Ectodermal cell (in vitro differentiated cells): ENCODE results near the gene BFSP1.

Experiments
- H3K27ac ChIP-seq: 2 replicates; pipeline ENCODE4 v1.7.0; 2013; ENCODE audit warnings: mild to moderate bottlenecking, low read depth, low read length; ENCODE audit not compliant: insufficient read depth, poor library complexity, severe bottlenecking
- H3K27me3 ChIP-seq: 2 replicates; pipeline ENCODE4 v1.7.0; 2013; ENCODE audit warnings: mild to moderate bottlenecking, low read length; ENCODE audit not compliant: insufficient read depth, control insufficient read depth, poor library complexity, severe bottlenecking
- H3K36me3 ChIP-seq: one replicate; pipeline ENCODE4 v1.7.0; 2013; ENCODE audit warnings: low read length; ENCODE audit not compliant: control insufficient read depth, insufficient read depth
- H3K4me1 ChIP-seq: one replicate; pipeline ENCODE4 v1.7.0; 2013; ENCODE audit warnings: low read length; ENCODE audit not compliant: control insufficient read depth, insufficient read depth
- H3K4me3 ChIP-seq: 2 replicates; pipeline ENCODE4 v1.7.0; 2013; ENCODE audit warnings: low read depth, low read length, control low read depth; ENCODE audit not compliant: insufficient read depth
- H3K9me3 ChIP-seq: 2 replicates; pipeline ENCODE4 v1.7.0; 2013; ENCODE audit warnings: mild to moderate bottlenecking, low read length, moderate library complexity; ENCODE audit not compliant: control insufficient read depth
- WGBS, 2 experiments: methylation state at CpG; one replicate each; pipeline ENCODE4 v1.1.7; 2013; ENCODE audit warnings: missing lambda C conversion rate in 2 of 2; 5-methylcytosine and 5-hydroxymethylcytosine counted together

Gene BFSP1

GRCh38 chr20:17469246-17470030 lies 61.7 kb downstream of the BFSP1 start:
- Histone ChIP-seq H3K27me3 (no peaks in the 10 kb centered on the region), H3K9me3 (no peaks in the 10 kb centered on the region), H3K4me3 (no peak overlapping the region), H3K4me1 (no peaks in the 10 kb centered on the region), H3K36me3 (no peaks in the 10 kb centered on the region), H3K27ac (no peak overlapping the region)
- 94 to 99% methylated on average over 7 of the region's 7 CpGs for WGBS, 2 experiments

- no peak overlapping the region for H3K4me3 ChIP-seq
- no peaks in the 10 kb centered on the region for H3K36me3 ChIP-seq
- H3K9me3 ChIP-seq: no peaks in the 10 kb centered on the region
- WGBS, 2 experiments: 93 to 94% methylated on average over 24 of the region's 24 CpGs
- no peak overlapping the region for H3K27ac ChIP-seq
- H3K27me3 ChIP-seq: no peaks in the 10 kb centered on the region
- H3K4me1 ChIP-seq: no peaks in the 10 kb centered on the region
Observed at GRCh38 chr20:17468073-17468840, 62.9 kb downstream of the BFSP1 start.

GRCh38 chr20:17467120-17467655 lies 64.0 kb downstream of the BFSP1 start:
- no peaks in the 10 kb centered on the region for H3K27me3 ChIP-seq
- H3K36me3 ChIP-seq: no peaks in the 10 kb centered on the region
- H3K27ac ChIP-seq: no peak overlapping the region
- H3K4me1 ChIP-seq: no peaks in the 10 kb centered on the region
- H3K4me3 ChIP-seq: no peak overlapping the region
- no peaks in the 10 kb centered on the region for H3K9me3 ChIP-seq
- WGBS, 2 experiments: 94% methylated on average over 4 of the region's 4 CpGs

GRCh38 chr20:17466641-17467040 lies 64.5 kb downstream of the BFSP1 start:
- Histone ChIP-seq H3K27ac (no peak overlapping the region), H3K4me1 (no peaks in the 10 kb centered on the region), H3K4me3 (no peak overlapping the region), H3K27me3 (no peaks in the 10 kb centered on the region), H3K36me3 (no peaks in the 10 kb centered on the region), H3K9me3 (no peaks in the 10 kb centered on the region)
- 89 to 92% methylated on average over 7 of the region's 7 CpGs for WGBS, 2 experiments

- 96% methylated on average over 10 of the region's 10 CpGs for WGBS, 2 experiments
- no peak overlapping the region for H3K27ac ChIP-seq
- no peaks in the 10 kb centered on the region for H3K27me3 ChIP-seq
- no peaks in the 10 kb centered on the region for H3K9me3 ChIP-seq
- no peak overlapping the region for H3K4me3 ChIP-seq
- no peaks in the 10 kb centered on the region for H3K36me3 ChIP-seq
- H3K4me1 ChIP-seq: no peaks in the 10 kb centered on the region
Observed at GRCh38 chr20:17465236-17465635, 65.9 kb downstream of the BFSP1 start.

GRCh38 chr20:17463711-17464110 lies 67.5 kb downstream of the BFSP1 start:
- Histone ChIP-seq H3K4me1 (no peaks in the 10 kb centered on the region), H3K27ac (no peak overlapping the region), H3K27me3 (no peaks in the 10 kb centered on the region), H3K9me3 (no peaks in the 10 kb centered on the region), H3K4me3 (no peak overlapping the region), H3K36me3 (no peaks in the 10 kb centered on the region)
- WGBS, 2 experiments: 75 to 88% methylated on average over 1 of the region's 1 CpG

GRCh38 chr20:17461941-17462340 lies 69.2 kb downstream of the BFSP1 start:
- 89 to 94% methylated on average over 3 of the region's 3 CpGs for WGBS, 2 experiments
- Histone ChIP-seq H3K9me3 (no peaks in the 10 kb centered on the region), H3K27ac (no peak overlapping the region), H3K36me3 (no peaks in the 10 kb centered on the region), H3K4me3 (no peak overlapping the region), H3K4me1 (no peaks in the 10 kb centered on the region), H3K27me3 (no peaks in the 10 kb centered on the region)

- WGBS, 2 experiments: 94 to 96% methylated on average over 2 of the region's 2 CpGs
- no peak overlapping the region for H3K4me3 ChIP-seq
- no peaks in the 10 kb centered on the region for H3K36me3 ChIP-seq
- no peaks in the 10 kb centered on the region for H3K4me1 ChIP-seq
- no peaks in the 10 kb centered on the region for H3K9me3 ChIP-seq
- H3K27me3 ChIP-seq: no peaks in the 10 kb centered on the region
- H3K27ac ChIP-seq: no peak overlapping the region
Observed at GRCh38 chr20:17460119-17460518, 71.1 kb downstream of the BFSP1 start.

- Histone ChIP-seq H3K4me1 (no peaks in the 10 kb centered on the region), H3K4me3 (no peak overlapping the region), H3K27ac (no peak overlapping the region), H3K9me3 (no peaks in the 10 kb centered on the region), H3K27me3 (no peaks in the 10 kb centered on the region), H3K36me3 (no peaks in the 10 kb centered on the region)
- WGBS, 2 experiments: 94 to 97% methylated on average over 6 of the region's 6 CpGs
Observed at GRCh38 chr20:17457588-17458190, 73.5 kb downstream of the BFSP1 start.

- Histone ChIP-seq H3K4me1 (no peaks in the 10 kb centered on the region), H3K4me3 (no peak overlapping the region), H3K27ac (no peak overlapping the region), H3K27me3 (no peaks in the 10 kb centered on the region), H3K9me3 (no peaks in the 10 kb centered on the region), H3K36me3 (no peaks in the 10 kb centered on the region)
- WGBS, 2 experiments: 95 to 97% methylated on average over 1 of the region's 1 CpG
Observed at GRCh38 chr20:17457079-17457478, 74.1 kb downstream of the BFSP1 start.
